HEK293T (cell line): ENCODE results near the gene RNASE4.

ENCODE experiments used
- BHLHE40 ChIP-seq: fragments of 450-650 bp; IDR thresholded peaks from 2 replicates; pipeline ENCODE4 v1.6.1; 2016; ENCODE audit warnings: mild to moderate bottlenecking, moderate library complexity, borderline replicate concordance
- ELF4 ChIP-seq: fragments of 450-650 bp; IDR thresholded peaks from 2 replicates; pipeline ENCODE4 v1.6.1; 2017; ENCODE audit warnings: antibody characterized with exemption
- FOXA1 ChIP-seq: fragments of 450-650 bp; IDR thresholded peaks from 2 replicates; pipeline ENCODE4 v1.6.1; 2016; ENCODE audit warnings: mild to moderate bottlenecking
- FOXK2 ChIP-seq: fragments of 450-650 bp; IDR thresholded peaks from 2 replicates; pipeline ENCODE4 v1.6.1; 2016; ENCODE audit warnings: mild to moderate bottlenecking
- FOXM1 ChIP-seq: fragments of 450-650 bp; IDR thresholded peaks from 2 replicates; pipeline ENCODE4 v1.6.1; 2017; ENCODE audit warnings: mild to moderate bottlenecking, borderline replicate concordance
- HDGF ChIP-seq: fragments of 450-650 bp; IDR thresholded peaks from 2 replicates; pipeline ENCODE4 v1.6.1; 2017; ENCODE audit warnings: antibody characterized with exemption, borderline replicate concordance
- LEF1 ChIP-seq: fragments of 450-650 bp; IDR thresholded peaks from 2 replicates; pipeline ENCODE4 v1.6.1; 2017; ENCODE audit warnings: mild to moderate bottlenecking, borderline replicate concordance
- NFRKB ChIP-seq: fragments of 450-650 bp; IDR thresholded peaks from 2 replicates; pipeline ENCODE4 v1.6.1; 2016; ENCODE audit warnings: mild to moderate bottlenecking, moderate library complexity
- SP1 ChIP-seq: fragments of 450-650 bp; IDR thresholded peaks from 2 replicates; pipeline ENCODE4 v1.6.1; 2017
- SUZ12 ChIP-seq: fragments of 450-650 bp; IDR thresholded peaks from 2 replicates; pipeline ENCODE4 v1.6.1; 2016; ENCODE audit warnings: mild to moderate bottlenecking
- TARDBP ChIP-seq: fragments of 450-650 bp; IDR thresholded peaks from 2 replicates; pipeline ENCODE4 v1.6.1; 2016

GRCh38 chr14:20698934-20699333, 14.6 kb downstream of the RNASE4 start:
- no peak for TF ChIP-seq SP1
- no peak for TF ChIP-seq TARDBP
- no peak for TF ChIP-seq FOXM1
- TF ChIP-seq FOXA1: no peak
- no peak for TF ChIP-seq HDGF
- TF ChIP-seq SUZ12: no peak
- no peak for TF ChIP-seq ELF4
- TF ChIP-seq LEF1: no peak
- no peak for TF ChIP-seq FOXK2
- TF ChIP-seq NFRKB: no peak
- no peak for TF ChIP-seq BHLHE40
